Limb (tissue), 2 donors: ENCODE results near the gene FLOT1.
A peak's percentile ranks its signal among the peaks of the same experiment; 100 is the strongest.

Experiments used
- DNase-seq, 2 donors: peaks; one replicate each; pipeline ENCODE4 v3.0.0-alpha.2; 2016; ENCODE audit errors: extremely low spot score in 2 of 2

Gene FLOT1

GRCh38 chr6:30742316-30743098 is at the start of gene FLOT1:
Gene FLOT1, minus strand, starts transcription at chr6:30742687. Its CDS starts 498 bp downstream, at chr6:30742189.
- peak; percentile 89 to 92 for DNase-seq

GRCh38 chr6:30790724-30791383 is 48.4 kb upstream of the FLOT1 start:
- no peak for DNase-seq

GRCh38 chr6:30789606-30790005 is 47.1 kb upstream of the FLOT1 start:
- DNase-seq = no peak

- DNase-seq = no peak
Observed at GRCh38 chr6:30787954-30788353, 45.5 kb upstream of the FLOT1 start.

GRCh38 chr6:30782425-30783014 is 40.0 kb upstream of the FLOT1 start:
- DNase-seq = no peak

GRCh38 chr6:30781743-30782424 is 39.4 kb upstream of the FLOT1 start:
- DNase-seq = peak; percentile 89 to 94

GRCh38 chr6:30781395-30781742 is 38.9 kb upstream of the FLOT1 start:
- DNase-seq = no peak

GRCh38 chr6:30780642-30780920 is 38.1 kb upstream of the FLOT1 start:
- no peak for DNase-seq

- DNase-seq = no peak
Observed at GRCh38 chr6:30779850-30780641, 37.6 kb upstream of the FLOT1 start.

- DNase-seq = no peak
Observed at GRCh38 chr6:30778001-30778635, 35.6 kb upstream of the FLOT1 start.

- DNase-seq = no peak
Observed at GRCh38 chr6:30777155-30777485, 34.6 kb upstream of the FLOT1 start.

GRCh38 chr6:30776390-30777154 is 34.1 kb upstream of the FLOT1 start:
- no peak for DNase-seq

- no peak for DNase-seq
Observed at GRCh38 chr6:30775104-30775503, 32.6 kb upstream of the FLOT1 start.

GRCh38 chr6:30774701-30775100 is 32.2 kb upstream of the FLOT1 start:
- no peak for DNase-seq

- DNase-seq = no peak
Observed at GRCh38 chr6:30770592-30770991, 28.1 kb upstream of the FLOT1 start.

GRCh38 chr6:30769853-30770524 is 27.5 kb upstream of the FLOT1 start:
- no peak for DNase-seq

- no peak for DNase-seq
Observed at GRCh38 chr6:30769088-30769852, 26.8 kb upstream of the FLOT1 start.

GRCh38 chr6:30768634-30769087 is 26.2 kb upstream of the FLOT1 start:
- no peak for DNase-seq

- DNase-seq = no peak
Observed at GRCh38 chr6:30767944-30768301, 25.4 kb upstream of the FLOT1 start.
